Measurements from ENCODE around the gene CCDC85C. TPM values are rescaled to one million over a fixed set of nuclear protein-coding genes. Genes with fewer than 3 reads are reported as not detected.
A peak's percentile ranks its signal among the peaks of the same experiment; 100 is the strongest.

The CCDC85C gene
- total and polyA plus RNA-seq, 4 donors = 4.0 to 23.9 (median 9.6) TPM

DNA sequence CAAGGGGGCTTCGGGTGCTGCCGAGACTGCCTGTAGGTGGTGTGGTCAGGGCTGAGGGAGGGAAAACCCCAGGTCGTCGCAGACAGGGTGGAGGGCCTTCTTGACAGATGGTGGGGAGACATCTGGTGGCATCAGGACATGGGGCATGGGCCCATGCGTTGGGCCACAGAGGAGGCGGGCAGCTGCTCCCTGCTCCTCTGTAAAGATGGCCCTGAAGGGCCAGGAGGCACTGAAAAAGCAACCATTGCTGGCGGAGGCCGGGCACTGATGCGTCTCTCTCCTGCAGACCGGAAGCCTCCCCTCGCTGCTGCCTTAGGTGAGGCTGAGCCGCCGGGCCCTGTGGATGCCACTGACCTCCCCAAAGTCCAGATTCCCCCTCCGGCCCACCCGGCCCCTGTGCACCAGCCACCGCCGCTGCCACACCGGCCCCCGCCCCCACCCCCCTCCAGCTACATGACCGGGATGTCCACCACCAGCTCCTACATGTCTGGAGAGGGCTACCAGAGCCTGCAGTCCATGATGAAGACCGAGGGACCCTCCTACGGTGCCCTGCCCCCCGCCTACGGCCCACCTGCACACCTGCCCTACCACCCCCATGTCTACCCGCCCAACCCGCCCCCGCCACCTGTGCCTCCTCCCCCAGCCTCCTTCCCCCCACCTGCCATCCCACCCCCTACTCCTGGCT lies 94.0 kb downstream of the CCDC85C start:
- H3K4me1 ChIP-seq (ENCODE audit: control insufficient read depth in 4 of 4, insufficient read depth in 4 of 4, low read length in 3 of 4) = peaks cover 0 to 19% (median 10%) of the 10 kb centered on the region in 4 donors
- TF ChIP-seq FOXA2 (IDR thresholded peaks at IDR 0.05) = no peak
- no peak for TF ChIP-seq CTCF (IDR thresholded peaks at IDR 0.05; ENCODE audit: low read depth, low read length, missing input control)
- no peak for TF ChIP-seq HNF4G (IDR thresholded peaks at IDR 0.05)
- TF ChIP-seq SP1 (IDR thresholded peaks at IDR 0.05) = no peak
- TF ChIP-seq EGR1 (IDR thresholded peaks at IDR 0.05; ENCODE audit: low read depth in 2 of 2) = no peak
- TF ChIP-seq RAD21 (IDR thresholded peaks at IDR 0.05) = no peak
- no peaks in the 10 kb centered on the region for H3K27me3 ChIP-seq (ENCODE audit: control insufficient read depth in 4 of 4, insufficient read depth in 4 of 4, low read length in 3 of 4)
- peaks cover 8 to 78% (median 31%) of the 10 kb centered on the region in 4 donors for H3K36me3 ChIP-seq (ENCODE audit: control insufficient read depth in 4 of 4, insufficient read depth in 3 of 4, low read depth in 1 of 4, low read length in 3 of 4)
- no peak overlapping the region for H3K27ac ChIP-seq (ENCODE audit: low read depth in 1 of 2, low read length in 2 of 2)
- H3K4me3 ChIP-seq (ENCODE audit: low read depth in 1 of 3, low read length in 3 of 3) = no peak overlapping the region
- no peaks in the 10 kb centered on the region for H3K9me3 ChIP-seq (ENCODE audit: control insufficient read depth in 4 of 4, low read length in 3 of 4)
- no peak overlapping the region for H3K9ac ChIP-seq (ENCODE audit: low read depth in 1 of 2, low read length in 2 of 2)
- no peak for DNase-seq (ENCODE audit: low spot score)
- 94% methylated on average over 27 of the region's 27 CpGs for WGBS

GRCh38 chr14:99508896-99509629 lies 94.9 kb downstream of the CCDC85C start:
- peak; percentile 36 for DNase-seq (ENCODE audit: low spot score)
- H3K9ac ChIP-seq (ENCODE audit: low read depth in 1 of 2, low read length in 2 of 2) = no peak overlapping the region
- H3K36me3 ChIP-seq (ENCODE audit: control insufficient read depth in 4 of 4, insufficient read depth in 3 of 4, low read depth in 1 of 4, low read length in 3 of 4) = peaks cover 6 to 74% (median 36%) of the 10 kb centered on the region in 4 donors
- H3K4me3 ChIP-seq (ENCODE audit: low read depth in 1 of 3, low read length in 3 of 3) = no peak overlapping the region
- TF ChIP-seq ZBTB33 (IDR thresholded peaks at IDR 0.05) (no peak), RAD21 (IDR thresholded peaks at IDR 0.05) (peak in 1 of 2 donors; percentile 45), YY1 (IDR thresholded peaks at IDR 0.05) (peak; percentile 68), NR2F2 (IDR thresholded peaks at IDR 0.05) (no peak), FOXA2 (IDR thresholded peaks at IDR 0.05) (peak; percentile 56), HNF4G (IDR thresholded peaks at IDR 0.05) (peak; percentile 16), GABPA (IDR thresholded peaks at IDR 0.05 in 1 of 2, conservative IDR thresholded peaks at IDR 0.05 in 1 of 2) (peak in 1 of 2 donors; percentile 60), EGR1 (IDR thresholded peaks at IDR 0.05; ENCODE audit: low read depth in 2 of 2) (peak in 1 of 2 donors; percentile 47), SP1 (IDR thresholded peaks at IDR 0.05) (peak; percentile 68), JUND (IDR thresholded peaks at IDR 0.05) (peak in 1 of 2 donors; percentile 69), TAF1 (conservative IDR thresholded peaks at IDR 0.05) (no peak), ATF3 (IDR thresholded peaks at IDR 0.05) (no peak), HNF4A (conservative IDR thresholded peaks at IDR 0.05) (peak; percentile 71 to 90), FOXA1 (IDR thresholded peaks at IDR 0.05) (peak; percentile 5), MAX (IDR thresholded peaks at IDR 0.05) (peak; percentile 86), RXRA (IDR thresholded peaks at IDR 0.05) (peak; percentile 90 to 98)
- TF ChIP-seq, protein P1, sequence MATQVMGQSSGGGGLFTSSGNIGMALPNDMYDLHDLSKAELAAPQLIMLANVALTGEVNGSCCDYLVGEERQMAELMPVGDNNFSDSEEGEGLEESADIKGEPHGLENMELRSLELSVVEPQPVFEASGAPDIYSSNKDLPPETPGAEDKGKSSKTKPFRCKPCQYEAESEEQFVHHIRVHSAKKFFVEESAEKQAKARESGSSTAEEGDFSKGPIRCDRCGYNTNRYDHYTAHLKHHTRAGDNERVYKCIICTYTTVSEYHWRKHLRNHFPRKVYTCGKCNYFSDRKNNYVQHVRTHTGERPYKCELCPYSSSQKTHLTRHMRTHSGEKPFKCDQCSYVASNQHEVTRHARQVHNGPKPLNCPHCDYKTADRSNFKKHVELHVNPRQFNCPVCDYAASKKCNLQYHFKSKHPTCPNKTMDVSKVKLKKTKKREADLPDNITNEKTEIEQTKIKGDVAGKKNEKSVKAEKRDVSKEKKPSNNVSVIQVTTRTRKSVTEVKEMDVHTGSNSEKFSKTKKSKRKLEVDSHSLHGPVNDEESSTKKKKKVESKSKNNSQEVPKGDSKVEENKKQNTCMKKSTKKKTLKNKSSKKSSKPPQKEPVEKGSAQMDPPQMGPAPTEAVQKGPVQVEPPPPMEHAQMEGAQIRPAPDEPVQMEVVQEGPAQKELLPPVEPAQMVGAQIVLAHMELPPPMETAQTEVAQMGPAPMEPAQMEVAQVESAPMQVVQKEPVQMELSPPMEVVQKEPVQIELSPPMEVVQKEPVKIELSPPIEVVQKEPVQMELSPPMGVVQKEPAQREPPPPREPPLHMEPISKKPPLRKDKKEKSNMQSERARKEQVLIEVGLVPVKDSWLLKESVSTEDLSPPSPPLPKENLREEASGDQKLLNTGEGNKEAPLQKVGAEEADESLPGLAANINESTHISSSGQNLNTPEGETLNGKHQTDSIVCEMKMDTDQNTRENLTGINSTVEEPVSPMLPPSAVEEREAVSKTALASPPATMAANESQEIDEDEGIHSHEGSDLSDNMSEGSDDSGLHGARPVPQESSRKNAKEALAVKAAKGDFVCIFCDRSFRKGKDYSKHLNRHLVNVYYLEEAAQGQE (IDR thresholded peaks at IDR 0.05) = no peak
- H3K4me1 ChIP-seq (ENCODE audit: control insufficient read depth in 4 of 4, insufficient read depth in 4 of 4, low read length in 3 of 4) = peaks cover 0 to 19% (median 10%) of the 10 kb centered on the region in 4 donors
- 68% methylated on average over 23 of the region's 23 CpGs for WGBS
- no peaks in the 10 kb centered on the region for H3K9me3 ChIP-seq (ENCODE audit: control insufficient read depth in 4 of 4, low read length in 3 of 4)
- peak overlapping the region; percentile 64 to 78 for H3K27ac ChIP-seq (ENCODE audit: low read depth in 1 of 2, low read length in 2 of 2)
- no peaks in the 10 kb centered on the region for H3K27me3 ChIP-seq (ENCODE audit: control insufficient read depth in 4 of 4, insufficient read depth in 4 of 4, low read length in 3 of 4)

Data from liver (tissue), 9 donors.